GM19240 (cell line): Measurements from ENCODE around the gene APOC3.

Source experiments
- DNase-seq: peaks from one replicate; pipeline ENCODE4 v3.0.0; 2011; ENCODE audit warnings: low spot score; ENCODE audit not compliant: insufficient read length

The APOC3 gene

DNA sequence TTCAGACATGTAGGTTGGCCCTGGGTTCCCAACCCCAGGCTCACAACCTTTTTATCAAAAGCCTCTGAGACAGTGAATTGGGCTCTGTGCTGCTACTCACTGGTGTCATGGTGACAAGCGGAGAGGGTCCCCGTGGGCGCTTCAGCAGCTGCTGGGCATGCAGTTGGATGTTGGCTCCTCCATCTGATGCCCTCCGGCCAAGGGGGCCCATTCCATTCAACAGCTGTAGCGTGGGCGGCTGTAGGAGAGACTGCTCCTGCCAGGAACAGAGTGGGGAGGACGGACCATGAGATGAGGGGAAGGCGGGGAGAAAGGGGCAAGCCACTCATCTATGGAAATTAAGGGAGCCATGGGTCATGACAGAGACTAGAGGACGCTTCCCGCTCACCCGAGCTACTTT, 43.7 kb downstream of the APOC3 start:
- DNase-seq: no peak

DNA sequence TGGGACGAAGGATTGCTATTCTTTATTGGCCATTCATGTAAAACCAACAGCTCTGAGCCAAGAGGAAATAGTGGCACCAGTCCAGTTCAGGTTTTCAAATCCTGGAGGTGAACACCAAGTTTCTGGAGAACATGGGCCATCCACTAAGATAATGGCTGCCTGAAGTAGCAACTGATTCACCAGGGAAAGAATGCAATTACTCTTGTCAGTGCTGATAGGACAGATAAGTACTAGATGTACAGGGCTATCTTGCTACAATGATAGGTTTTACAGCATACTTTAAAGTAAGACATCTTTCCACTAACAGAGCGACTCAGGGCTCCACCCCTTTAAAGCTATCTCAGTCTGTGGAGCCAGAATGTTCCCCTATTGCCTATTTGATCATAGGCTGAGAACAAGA, 44.5 kb downstream of the APOC3 start:
- DNase-seq: no peak

DNA sequence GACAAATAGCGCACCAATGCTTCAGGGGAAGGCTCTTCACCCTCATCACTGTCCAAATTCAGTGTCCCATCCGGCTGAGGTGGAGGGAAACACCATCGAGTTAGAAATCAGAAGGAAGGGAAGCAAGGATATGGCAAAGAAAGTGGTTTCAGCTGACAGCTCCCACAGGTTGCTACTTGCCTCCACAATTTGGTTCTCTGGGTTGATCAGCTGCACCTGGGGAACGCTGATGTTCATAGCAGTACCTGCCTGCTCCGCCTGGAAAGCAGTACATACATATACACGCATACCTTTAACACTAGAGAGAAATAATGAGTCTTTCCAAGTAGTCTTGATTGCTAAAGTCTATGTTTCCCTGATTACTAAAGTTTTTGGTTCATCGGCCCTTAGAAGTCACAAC, 45.5 kb downstream of the APOC3 start:
- DNase-seq: no peak

DNA sequence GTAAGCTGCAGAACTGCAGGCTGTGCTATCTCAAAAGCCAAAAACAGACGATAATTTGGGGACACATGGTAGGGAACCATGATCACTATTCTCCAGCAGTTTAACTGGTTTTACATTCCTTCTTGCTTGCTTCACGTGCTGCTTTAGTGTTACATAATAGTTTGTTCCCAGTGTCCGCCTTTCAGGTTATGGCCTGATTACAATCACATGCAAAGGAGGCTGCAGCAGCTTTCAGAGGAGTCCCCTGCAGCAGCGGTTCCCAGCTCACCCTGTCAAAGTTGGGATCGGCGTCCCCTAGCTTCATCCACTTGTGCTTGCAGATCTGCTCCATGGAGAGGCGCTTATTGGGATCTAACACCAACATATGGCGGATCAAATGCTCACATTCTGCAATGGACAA, 46.9 kb downstream of the APOC3 start:
- DNase-seq: no peak

DNA sequence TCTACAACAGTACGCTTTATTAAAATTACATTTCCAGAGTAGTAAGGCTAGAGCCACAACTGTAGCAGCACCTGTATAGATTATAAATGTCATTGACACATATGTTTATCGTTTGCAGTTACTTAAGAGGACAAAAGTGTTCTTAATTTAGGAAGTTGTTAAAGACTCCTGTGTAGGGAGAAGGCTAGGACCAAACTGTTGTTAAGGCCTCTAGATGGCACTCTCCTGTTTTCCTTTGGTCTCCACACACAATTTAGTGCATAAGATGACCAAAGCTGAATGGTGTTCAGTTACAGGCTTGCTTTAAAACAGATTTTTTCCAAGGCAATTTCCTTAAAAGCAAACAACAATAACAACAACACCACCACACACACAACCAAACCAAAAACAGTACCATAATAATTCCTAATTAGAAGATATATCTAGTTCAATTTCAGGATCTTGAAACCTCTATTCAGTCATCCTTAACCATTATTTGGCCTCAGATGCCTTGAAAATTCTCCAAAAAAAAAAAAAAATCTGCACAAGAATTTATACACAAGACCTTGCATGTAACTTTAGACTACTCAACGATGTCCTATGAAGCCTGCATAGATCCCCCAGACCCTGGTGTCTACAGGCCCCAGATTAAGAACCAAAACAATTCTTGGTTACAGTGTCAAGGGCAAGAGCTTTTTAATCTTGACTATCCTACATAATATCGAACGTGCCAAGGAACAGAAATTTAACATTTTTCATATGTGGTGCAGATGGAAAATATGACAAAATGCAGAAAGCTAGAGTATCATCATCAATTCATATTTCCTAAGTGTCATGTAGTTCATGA, 50.3 kb downstream of the APOC3 start:
- DNase-seq: peak; percentile 30

DNA sequence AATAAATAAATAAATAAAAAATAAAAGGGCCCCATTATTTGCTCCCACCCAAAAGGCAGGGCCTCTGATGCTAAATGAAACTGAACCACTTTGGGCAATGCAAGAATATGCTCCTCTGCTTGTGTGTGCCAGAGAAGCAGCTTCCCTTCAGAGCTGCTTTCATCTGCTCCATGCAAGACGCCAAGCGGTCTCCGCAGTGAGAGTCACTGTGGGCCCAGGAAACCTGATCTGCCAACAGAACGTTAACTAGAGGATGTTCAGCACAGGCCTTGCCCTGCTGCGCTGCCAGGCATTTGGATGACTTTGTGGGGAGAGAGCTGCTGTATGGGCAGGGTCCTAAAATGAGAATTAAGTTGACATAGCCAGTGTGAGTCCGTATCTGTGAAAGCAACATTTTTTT, 51.4 kb downstream of the APOC3 start:
- no peak for DNase-seq

DNA sequence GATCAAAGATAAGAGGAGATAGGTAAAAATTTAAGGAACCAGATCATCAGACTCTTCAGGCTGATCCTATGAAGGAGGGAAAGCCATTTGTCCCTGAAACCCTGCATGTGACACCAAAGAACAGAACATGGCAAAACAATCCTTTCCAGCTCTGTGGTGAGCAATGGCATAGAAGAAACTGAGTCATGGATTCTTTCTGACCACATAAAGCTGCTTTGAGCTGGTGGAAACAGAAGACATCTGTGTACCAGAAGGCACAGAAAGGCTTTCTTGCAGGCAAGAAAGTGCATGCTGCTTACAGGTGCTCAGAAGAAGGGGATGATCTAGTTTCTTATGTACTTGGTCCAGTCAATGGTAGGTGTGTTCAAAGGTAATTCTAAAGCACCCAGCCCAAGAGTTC, 52.7 kb downstream of the APOC3 start:
- no peak for DNase-seq
